ENCODE data around the gene USE1.

- TF ChIP-seq CTCF (IDR thresholded peaks at IDR 0.05) (no peak), POLR2A (IDR thresholded peaks at IDR 0.05) (no peak), POLR2AphosphoS5 (IDR thresholded peaks at IDR 0.05) (no peak), EP300 (IDR thresholded peaks at IDR 0.05) (no peak)
These were observed 12.4 kb upstream of the USE1 start for GRCh38 chr19:17202713-17203112.

Measured in sigmoid colon (tissue), 4 donors.